Epithelial cell of esophagus (primary cell): ENCODE results near the gene TNRC6B.

Source experiments
- DNase-seq: peaks from one replicate; pipeline ENCODE4 v3.0.0; 2010; ENCODE audit warnings: low read depth
- H3K4me3 ChIP-seq: 2 replicates; pipeline ENCODE4 v1.5.1; 2011; ENCODE audit warnings: mild to moderate bottlenecking, low read length, control low read depth
- TF ChIP-seq, protein P1 (sequence below): IDR thresholded peaks from 2 replicates; pipeline ENCODE4 v1.5.1; 2011; ENCODE audit warnings: low read depth, mild to moderate bottlenecking, low read length, control low read depth, inconsistent platforms; ENCODE audit not compliant: insufficient read depth; ENCODE audit errors: missing control alignments

Gene TNRC6B

GRCh38 chr22:40335358-40335757 lies 157.6 kb downstream of the TNRC6B start:
- DNase-seq = no peak
- H3K4me3 ChIP-seq = no peak overlapping the region
- TF ChIP-seq, protein P1, sequence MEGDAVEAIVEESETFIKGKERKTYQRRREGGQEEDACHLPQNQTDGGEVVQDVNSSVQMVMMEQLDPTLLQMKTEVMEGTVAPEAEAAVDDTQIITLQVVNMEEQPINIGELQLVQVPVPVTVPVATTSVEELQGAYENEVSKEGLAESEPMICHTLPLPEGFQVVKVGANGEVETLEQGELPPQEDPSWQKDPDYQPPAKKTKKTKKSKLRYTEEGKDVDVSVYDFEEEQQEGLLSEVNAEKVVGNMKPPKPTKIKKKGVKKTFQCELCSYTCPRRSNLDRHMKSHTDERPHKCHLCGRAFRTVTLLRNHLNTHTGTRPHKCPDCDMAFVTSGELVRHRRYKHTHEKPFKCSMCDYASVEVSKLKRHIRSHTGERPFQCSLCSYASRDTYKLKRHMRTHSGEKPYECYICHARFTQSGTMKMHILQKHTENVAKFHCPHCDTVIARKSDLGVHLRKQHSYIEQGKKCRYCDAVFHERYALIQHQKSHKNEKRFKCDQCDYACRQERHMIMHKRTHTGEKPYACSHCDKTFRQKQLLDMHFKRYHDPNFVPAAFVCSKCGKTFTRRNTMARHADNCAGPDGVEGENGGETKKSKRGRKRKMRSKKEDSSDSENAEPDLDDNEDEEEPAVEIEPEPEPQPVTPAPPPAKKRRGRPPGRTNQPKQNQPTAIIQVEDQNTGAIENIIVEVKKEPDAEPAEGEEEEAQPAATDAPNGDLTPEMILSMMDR = no peak

- TF ChIP-seq, protein P1 = no peak
- no peak overlapping the region for H3K4me3 ChIP-seq
- DNase-seq = no peak
Observed at GRCh38 chr22:40340044-40340443, 162.3 kb downstream of the TNRC6B start.

GRCh38 chr22:40341604-40342003 lies 163.9 kb downstream of the TNRC6B start:
- DNase-seq = no peak
- no peak overlapping the region for H3K4me3 ChIP-seq
- TF ChIP-seq, protein P1 = no peak

- TF ChIP-seq, protein P1 = no peak
- H3K4me3 ChIP-seq = no peak overlapping the region
- DNase-seq = no peak
Observed at GRCh38 chr22:40342521-40342920, 164.8 kb downstream of the TNRC6B start.

DNA sequence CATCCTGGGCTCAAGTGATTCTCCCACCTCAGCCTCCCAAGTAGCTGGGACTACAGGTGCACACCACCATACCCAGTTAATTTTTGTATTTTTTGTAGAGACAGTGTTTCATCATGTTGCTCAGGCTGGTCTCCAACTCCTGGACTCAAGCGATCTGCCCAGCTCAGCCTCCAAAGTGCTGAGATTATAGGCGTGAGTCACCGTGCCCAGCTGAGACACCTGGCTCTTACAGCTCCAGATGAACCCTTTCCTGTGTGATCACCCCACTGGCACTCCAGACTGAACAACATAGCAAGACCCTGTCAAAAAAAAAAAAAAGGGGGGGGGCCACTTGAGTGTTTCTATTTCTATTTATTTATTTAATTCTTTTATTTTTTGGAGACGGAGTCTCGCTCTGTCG lies 167.5 kb downstream of the TNRC6B start:
- H3K4me3 ChIP-seq = peak overlapping the region; percentile 90
- peak; percentile 66 for DNase-seq
- TF ChIP-seq, protein P1 = no peak

GRCh38 chr22:40345815-40346184 lies 168.1 kb downstream of the TNRC6B start:
- H3K4me3 ChIP-seq = peak overlapping the region; percentile 90
- peak; percentile 54 for DNase-seq

More at GRCh38 chr22:40345815-40346184, 168.1 kb downstream of the TNRC6B start:
- TF ChIP-seq, protein P1 = no peak
